ENCODE measurements around the gene PRRC2A. TPM values are rescaled to one million over a fixed set of nuclear protein-coding genes. Genes with fewer than 3 reads are reported as not detected.

Gene PRRC2A
- total and polyA plus RNA-seq, 11 donors = 75.1 to 119 (median 97.4) TPM

DNA sequence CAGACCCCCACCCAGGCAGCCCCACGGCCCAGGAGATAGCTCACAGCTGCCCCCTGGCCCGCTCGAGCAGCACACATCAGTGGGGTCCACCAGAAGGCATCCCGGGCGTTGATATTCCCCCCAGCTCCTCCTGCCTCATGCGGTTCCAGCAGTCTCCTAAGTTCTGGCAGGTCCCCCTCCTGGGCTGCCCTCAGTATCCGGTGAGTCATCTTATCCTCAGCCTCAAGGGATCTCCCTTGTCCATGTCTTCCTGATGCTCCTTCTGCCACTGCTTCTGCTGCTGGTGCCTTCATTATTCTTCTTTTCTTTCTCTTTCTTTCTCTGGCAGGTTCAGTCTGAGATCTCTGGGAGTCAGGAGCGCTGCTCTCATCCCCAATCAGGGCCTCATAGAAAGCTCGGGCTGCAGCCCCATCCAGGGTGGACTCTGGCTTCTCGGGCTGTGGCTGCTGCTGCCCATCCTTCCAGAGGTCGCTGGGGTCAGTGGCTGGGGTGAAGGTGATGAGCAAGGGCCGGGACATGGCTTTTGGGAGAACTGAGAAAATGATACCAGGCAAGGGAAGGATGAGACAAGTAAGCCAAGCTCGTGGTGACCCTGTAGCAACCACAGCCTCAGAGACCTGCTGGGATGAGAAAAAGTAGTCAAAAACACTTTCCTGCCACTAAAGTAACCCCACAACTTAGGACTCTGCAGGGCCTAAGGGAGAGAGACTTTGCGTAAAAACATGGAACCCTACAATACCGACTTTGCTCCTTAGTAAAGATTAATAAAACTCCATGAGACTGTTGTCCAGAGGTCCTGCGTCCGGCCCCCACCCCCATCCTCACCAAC, 43.7 kb downstream of the PRRC2A start:
- peaks cover 12 to 68% (median 47%) of the 10 kb centered on the region in 12 donors for H3K4me1 ChIP-seq
- TF ChIP-seq POLR2A (IDR thresholded peaks at IDR 0.05) = peak in 1 of 2 donors; percentile 32
- peak in 1 of 12 donors; percentile 10 for TF ChIP-seq CTCF (IDR thresholded peaks at IDR 0.05)
- no peaks in the 10 kb centered on the region for H3K9me3 ChIP-seq
- DNase-seq (peak in 3 of 5 donors; percentile 52 to 63 (median 62)), ATAC-seq (peak in 2 of 4 donors; percentile 7 to 12)
- no peaks in the 10 kb centered on the region for H3K27me3 ChIP-seq
- peak overlapping the region; percentile 83 to 97 (median 95) for H3K27ac ChIP-seq
- H3K36me3 ChIP-seq = peaks cover 4 to 50% (median 42%) of the 10 kb centered on the region in 9 donors
- WGBS, 4 donors = 8 to 10% (median 9%) methylated on average over 16 to 17 of the region's 17 CpGs
- H3K4me3 ChIP-seq = peak overlapping the region; percentile 64 to 95 (median 83)
- intact Hi-C loops (cut with DNase I) = loop anchor here in 3 of 10 donors (2.0 to 10.0 kb wide), 2 partner anchors 117 to 511 kb away; partner anchors contain the start of genes AGPAT1 (in 2 of the 3), RNF5 (in 2 of the 3), ATP6V1G2 (in 1 of the 3) and NFKBIL1 (in 1 of the 3)

DNA sequence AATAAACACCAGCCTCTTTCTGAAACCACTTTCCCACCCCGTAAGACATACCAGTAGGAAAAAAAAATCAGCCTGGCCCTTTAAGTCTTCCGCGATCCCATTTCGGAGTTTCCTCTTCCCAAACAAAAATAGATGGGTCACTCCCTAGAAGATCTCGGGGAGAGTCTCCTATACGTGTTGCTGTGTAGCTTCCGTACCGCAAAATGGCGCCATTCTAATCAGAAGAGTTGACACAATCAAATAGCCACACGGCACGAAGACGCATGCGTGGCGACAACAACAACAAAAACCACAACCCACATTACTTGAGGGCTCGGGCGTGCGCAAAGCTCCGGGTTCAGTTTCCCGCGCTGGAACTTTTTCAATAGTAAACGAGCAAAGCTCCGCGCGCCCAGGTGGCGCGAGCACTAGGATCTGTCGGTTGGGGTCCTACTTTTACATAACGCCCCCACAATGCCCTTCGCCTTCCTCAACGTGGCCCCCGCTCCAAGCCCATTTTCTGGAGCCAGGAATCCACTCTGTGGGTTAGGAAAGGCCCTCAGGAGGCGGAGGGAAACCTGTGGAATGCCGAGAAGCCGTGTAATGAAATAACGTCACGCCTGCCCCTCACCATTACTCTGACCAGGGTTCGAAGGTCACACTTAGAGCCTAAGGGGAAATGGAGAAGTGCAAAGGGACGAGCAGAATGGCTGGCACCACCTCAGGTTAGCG, 44.4 kb downstream of the PRRC2A start, which contains the start of gene GPANK1:
GPANK1 (minus strand) TSS at position 208 of the 711 bp plus-strand sequence. CDS start 519 bp downstream, outside the sequence.
- Histone ChIP-seq H3K4me3 (peak within 1 kb of the TSS; percentile 64 to 95 (median 83)), H3K27ac (peak within 1 kb of the TSS; percentile 83 to 97 (median 95)), H3K9me3 (no peaks in the 10 kb centered on the region), H3K27me3 (no peaks in the 10 kb centered on the region), H3K4me1 (peaks cover 9 to 61% (median 40%) of the 10 kb centered on the region in 12 donors), H3K36me3 (peaks cover 4 to 57% (median 50%) of the 10 kb centered on the region in 9 donors)
- DNase-seq (peak; percentile 90 to 95 (median 91)), ATAC-seq (peak; percentile 68 to 76 (median 72))
- intact Hi-C loops (cut with DNase I) = loop anchor here in 3 of 10 donors (1.0 to 10.0 kb wide), 5 partner anchors 45 to 510 kb away; partner anchors contain the start of genes AGPAT1 (in 2 of the 3), RNF5 (in 2 of the 3), ATP6V1G2 (in 1 of the 3) and NELFE (in 1 of the 3)
- WGBS, 4 donors = 0 to 1% (median 0%) methylated on average over 36 to 39 of the region's 39 CpGs
- TF ChIP-seq POLR2A (IDR thresholded peaks at IDR 0.05) = peak in 1 of 2 donors; percentile 60
- TF ChIP-seq CTCF (IDR thresholded peaks at IDR 0.05) = no peak

- no peaks in the 10 kb centered on the region for H3K27me3 ChIP-seq
- ATAC-seq (peak; percentile 90 to 94 (median 92)), DNase-seq (peak; percentile 99)
- 0 to 1% (median 0%) methylated on average over 58 to 63 of the region's 63 CpGs for WGBS, 4 donors
- H3K36me3 ChIP-seq = peaks cover 4 to 65% (median 57%) of the 10 kb centered on the region in 9 donors
- H3K27ac ChIP-seq = peak within 1 kb of the TSS; percentile 83 to 97 (median 95)
- H3K4me1 ChIP-seq = peaks cover 9 to 60% (median 38%) of the 10 kb centered on the region in 12 donors
- H3K9me3 ChIP-seq = no peaks in the 10 kb centered on the region
- intact Hi-C loops (cut with DNase I) = loop anchor here in 3 of 10 donors (1.0 to 10.0 kb wide), 5 partner anchors 45 to 509 kb away; partner anchors contain the start of genes AGPAT1 (in 2 of the 3), RNF5 (in 2 of the 3), ATP6V1G2 (in 1 of the 3) and NELFE (in 1 of the 3)
- H3K4me3 ChIP-seq = peak within 1 kb of the TSS; percentile 64 to 95 (median 83)
- peak in 4 of 12 donors; percentile 18 to 41 (median 34) for TF ChIP-seq CTCF (IDR thresholded peaks at IDR 0.05)
- peak in 1 of 2 donors; percentile 56 for TF ChIP-seq POLR2A (IDR thresholded peaks at IDR 0.05)
Observed at GRCh38 chr6:31665501-31666336, 45.2 kb downstream of the PRRC2A start, which contains the start of gene CSNK2B. Gene CSNK2B, plus strand, starts transcription at chr6:31666080. Its CDS starts 752 bp downstream, at chr6:31666832.
